Panc1 (cell line): ENCODE measurements around the gene DLG2.
"Not testable (repeated sequence)": the region's sequence is repeated elsewhere in the genome, so short reads cannot be mapped to it uniquely, and the experiment has no call there.

ENCODE experiments used
- CTCF ChIP-seq: fragments of 450-650 bp; IDR thresholded peaks from 2 replicates; pipeline ENCODE4 v1.5.1; 2017; ENCODE audit warnings: mild to moderate bottlenecking
- POLR2AphosphoS5 ChIP-seq: IDR thresholded peaks from 2 replicates; pipeline ENCODE4 v1.6.1; 2012; ENCODE audit warnings: mild to moderate bottlenecking, low read depth, low read length, moderate library complexity
- REST ChIP-seq, 2 experiments: IDR thresholded peaks; 2 replicates each; pipeline ENCODE4 v1.6.1; 2011 to 2012; ENCODE audit warnings: low read depth in 2 of 2, control low read depth in 1 of 2, low read length in 1 of 2, mild to moderate bottlenecking in 1 of 2, moderate library complexity in 1 of 2; ENCODE audit not compliant: insufficient read depth in 1 of 2
- SIN3A ChIP-seq: IDR thresholded peaks from 2 replicates; pipeline ENCODE4 v1.6.1; 2012; ENCODE audit warnings: low read depth, mild to moderate bottlenecking, low read length, moderate library complexity, borderline replicate concordance; ENCODE audit not compliant: insufficient read depth

GRCh38 chr11:85606237-85606636, 20.9 kb downstream of the DLG2 start:
- TF ChIP-seq POLR2AphosphoS5; CTCF; REST (IDR thresholded peaks at IDR 0.05; ENCODE audit: insufficient read depth in 1 of 2, low read depth in 2 of 2, low read length in 1 of 2); SIN3A: not testable (repeated sequence)
